ENCODE results near the gene CYTH4. TPM values are rescaled to one million over a fixed set of nuclear protein-coding genes. Genes with fewer than 3 reads are reported as not detected.

Gene CYTH4
- total RNA-seq, 1 donor from 2014 or later, result not detected

DNA sequence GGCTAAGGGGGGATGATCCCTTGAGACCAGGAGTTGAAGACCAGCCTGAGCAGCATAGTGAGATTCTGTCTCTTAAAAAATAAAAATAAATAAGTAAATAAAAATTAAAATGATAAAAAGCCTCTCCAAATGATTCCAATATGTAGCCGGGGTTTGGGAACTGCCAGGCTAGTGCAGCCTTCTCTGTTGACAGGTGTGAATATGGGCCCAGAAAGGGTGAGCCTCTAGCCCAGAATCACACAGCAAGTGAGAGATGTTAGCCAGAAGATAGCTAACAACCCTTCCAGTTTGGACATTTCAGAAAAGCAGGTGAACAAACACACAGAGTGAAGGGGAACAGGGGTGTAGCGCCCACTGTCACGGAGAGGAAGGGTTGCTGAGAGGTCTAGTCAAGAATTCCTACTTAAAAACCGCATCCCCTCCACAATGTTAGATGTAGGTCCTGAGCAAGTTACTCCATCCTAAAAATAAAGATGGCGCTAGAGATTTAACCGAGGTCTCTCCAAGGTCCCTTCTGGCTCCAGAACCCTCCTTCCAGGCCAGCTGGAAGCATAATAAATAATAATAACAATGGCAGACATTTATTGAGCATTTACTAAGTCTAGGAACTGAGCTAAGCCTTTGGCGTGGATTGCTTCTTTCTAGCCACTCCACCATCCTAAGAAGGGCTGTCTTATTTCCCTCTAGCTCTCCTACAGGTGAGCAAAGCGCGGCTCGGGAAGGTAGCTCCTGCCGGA, 51.6 kb downstream of the CYTH4 start:
- no peak for DNase-seq (ENCODE audit: low spot score)
- H3K9me3 ChIP-seq (ENCODE audit: low read depth), result no peaks in the 10 kb centered on the region
- no peak overlapping the region for H3K27ac Mint-ChIP-seq
- H3F3A ChIP-seq (ENCODE audit: low read depth), result peaks cover 26% of the 10 kb centered on the region
- peak overlapping the region; percentile 36 for H3K4me3 ChIP-seq
- peaks cover 52% of the 10 kb centered on the region for H3K4me1 Mint-ChIP-seq
- H3K4me2 ChIP-seq, result peak overlapping the region; percentile 81
- peaks cover 27% of the 10 kb centered on the region for H3K4me1 ChIP-seq
- H3K9me3 Mint-ChIP-seq, result no peaks in the 10 kb centered on the region
- TF ChIP-seq EZH2phosphoT487 (IDR thresholded peaks at IDR 0.05), result no peak
- TF ChIP-seq, protein P1, sequence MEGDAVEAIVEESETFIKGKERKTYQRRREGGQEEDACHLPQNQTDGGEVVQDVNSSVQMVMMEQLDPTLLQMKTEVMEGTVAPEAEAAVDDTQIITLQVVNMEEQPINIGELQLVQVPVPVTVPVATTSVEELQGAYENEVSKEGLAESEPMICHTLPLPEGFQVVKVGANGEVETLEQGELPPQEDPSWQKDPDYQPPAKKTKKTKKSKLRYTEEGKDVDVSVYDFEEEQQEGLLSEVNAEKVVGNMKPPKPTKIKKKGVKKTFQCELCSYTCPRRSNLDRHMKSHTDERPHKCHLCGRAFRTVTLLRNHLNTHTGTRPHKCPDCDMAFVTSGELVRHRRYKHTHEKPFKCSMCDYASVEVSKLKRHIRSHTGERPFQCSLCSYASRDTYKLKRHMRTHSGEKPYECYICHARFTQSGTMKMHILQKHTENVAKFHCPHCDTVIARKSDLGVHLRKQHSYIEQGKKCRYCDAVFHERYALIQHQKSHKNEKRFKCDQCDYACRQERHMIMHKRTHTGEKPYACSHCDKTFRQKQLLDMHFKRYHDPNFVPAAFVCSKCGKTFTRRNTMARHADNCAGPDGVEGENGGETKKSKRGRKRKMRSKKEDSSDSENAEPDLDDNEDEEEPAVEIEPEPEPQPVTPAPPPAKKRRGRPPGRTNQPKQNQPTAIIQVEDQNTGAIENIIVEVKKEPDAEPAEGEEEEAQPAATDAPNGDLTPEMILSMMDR (IDR thresholded peaks at IDR 0.05), result no peak
- no peaks in the 10 kb centered on the region for H3K36me3 Mint-ChIP-seq
- H3K36me3 ChIP-seq, result no peaks in the 10 kb centered on the region
- no peak overlapping the region for H2AFZ ChIP-seq (replicated peaks)
- peaks cover 27% of the 10 kb centered on the region for H3K27me3 ChIP-seq
- H4K20me1 ChIP-seq (ENCODE audit: low read depth), result no peaks in the 10 kb centered on the region
- peak overlapping the region; percentile 60 for H3K4me3 Mint-ChIP-seq
- H3K27ac ChIP-seq, result no peak overlapping the region
- no peak overlapping the region for H3K9ac ChIP-seq
- no peaks in the 10 kb centered on the region for H3K79me2 ChIP-seq (ENCODE audit: low read depth)
- peaks cover 51% of the 10 kb centered on the region for H3K27me3 Mint-ChIP-seq (ENCODE audit: insufficient read depth, low read depth)

DNA sequence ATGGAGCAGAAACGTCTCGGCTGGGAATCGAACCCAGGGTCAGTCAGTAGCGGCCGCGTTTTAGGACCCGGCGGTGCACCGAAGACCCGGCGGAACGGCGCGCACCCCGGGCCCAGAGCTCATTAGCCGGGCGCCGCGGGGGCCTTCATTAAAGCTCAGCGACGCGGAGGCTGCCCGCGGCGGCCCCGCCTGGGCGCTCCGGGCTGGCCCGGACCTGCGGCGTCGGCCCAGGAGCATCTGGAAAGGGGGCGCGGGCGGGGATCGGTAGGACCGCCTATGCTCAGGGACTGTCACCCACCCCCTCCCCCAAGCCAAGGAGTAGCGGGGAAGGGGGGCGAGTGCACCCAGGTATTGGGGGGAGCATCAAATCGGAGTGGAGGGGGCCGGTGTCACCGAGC, 52.2 kb downstream of the CYTH4 start:
- H3K9me3 Mint-ChIP-seq, result no peaks in the 10 kb centered on the region
- H3K79me2 ChIP-seq (ENCODE audit: low read depth), result no peaks in the 10 kb centered on the region
- peaks cover 27% of the 10 kb centered on the region for H3K4me1 ChIP-seq
- H3K9ac ChIP-seq, result no peak overlapping the region
- no peaks in the 10 kb centered on the region for H3K36me3 Mint-ChIP-seq
- peak overlapping the region; percentile 36 for H3K4me3 ChIP-seq
- H3K36me3 ChIP-seq, result no peaks in the 10 kb centered on the region
- H3F3A ChIP-seq (ENCODE audit: low read depth), result peaks cover 26% of the 10 kb centered on the region
- no peak overlapping the region for H3K27ac Mint-ChIP-seq
- peaks cover 47% of the 10 kb centered on the region for H3K4me1 Mint-ChIP-seq
- H3K27ac ChIP-seq, result no peak overlapping the region
- H3K27me3 ChIP-seq, result peaks cover 27% of the 10 kb centered on the region
- H3K9me3 ChIP-seq (ENCODE audit: low read depth), result no peaks in the 10 kb centered on the region
- TF ChIP-seq EZH2phosphoT487 (IDR thresholded peaks at IDR 0.05) (no peak), EZH2 (IDR thresholded peaks at IDR 0.05) (peak; percentile 50)
- no peak overlapping the region for H2AFZ ChIP-seq (replicated peaks)
- H3K4me2 ChIP-seq, result peak overlapping the region; percentile 81
- H3K27me3 Mint-ChIP-seq (ENCODE audit: insufficient read depth, low read depth), result peaks cover 47% of the 10 kb centered on the region
- H3K4me3 Mint-ChIP-seq, result peak overlapping the region; percentile 60
- peak; percentile 76 for DNase-seq (ENCODE audit: low spot score)
- H4K20me1 ChIP-seq (ENCODE audit: low read depth), result no peaks in the 10 kb centered on the region

DNA sequence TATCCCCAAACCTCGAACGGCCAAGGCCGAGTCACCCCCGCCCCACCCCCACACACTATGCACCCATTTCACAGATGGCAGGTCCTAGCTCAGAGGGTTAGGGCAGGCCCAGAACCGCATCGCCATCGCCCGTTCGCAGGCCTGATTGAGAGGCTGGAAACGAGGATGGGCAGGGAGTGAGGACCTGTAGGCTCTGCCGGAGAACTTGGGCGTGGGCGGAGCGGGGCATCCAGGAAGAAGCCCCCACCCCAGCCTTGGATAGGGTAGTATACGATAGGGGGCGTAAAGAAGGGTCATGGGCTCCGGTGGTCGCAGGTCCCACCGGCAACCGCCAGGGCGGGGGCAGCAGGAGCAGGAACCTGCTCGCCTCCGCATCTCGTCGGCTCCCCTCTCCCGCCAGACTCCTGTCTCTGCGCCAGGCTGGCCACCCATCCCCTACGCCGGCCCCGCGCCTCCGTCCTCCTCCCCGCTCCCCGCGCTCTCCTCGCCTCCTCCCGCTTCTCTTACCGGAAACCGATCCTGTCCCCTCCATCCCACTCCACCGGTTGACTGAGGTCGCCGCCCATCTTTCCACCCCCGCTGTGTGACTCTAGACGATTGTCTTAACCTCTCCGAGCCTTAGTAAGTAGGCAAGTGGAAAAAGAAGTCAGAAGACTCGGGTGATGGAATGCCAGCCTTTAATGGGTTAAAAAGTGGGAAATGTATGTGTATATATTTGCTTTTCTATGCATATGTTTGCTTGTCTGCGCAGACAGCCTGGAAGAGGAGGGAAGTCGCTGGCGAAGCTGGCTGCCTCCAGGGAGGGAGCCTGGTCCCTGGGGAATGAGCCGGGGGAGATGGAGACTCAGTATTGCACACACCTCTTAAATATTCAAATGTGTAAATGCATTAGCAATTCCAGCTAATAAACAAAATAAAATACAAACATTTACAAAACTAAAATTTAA, 52.8 kb downstream of the CYTH4 start:
- no peak overlapping the region for H3K27ac Mint-ChIP-seq
- H3K27me3 Mint-ChIP-seq (ENCODE audit: insufficient read depth, low read depth), result peaks cover 49% of the 10 kb centered on the region
- H3K4me1 Mint-ChIP-seq, result peaks cover 43% of the 10 kb centered on the region
- DNase-seq (ENCODE audit: low spot score), result peak; percentile 78
- H3K4me1 ChIP-seq, result peaks cover 28% of the 10 kb centered on the region
- H3K27me3 ChIP-seq, result peaks cover 28% of the 10 kb centered on the region
- no peak overlapping the region for H3K9ac ChIP-seq
- TF ChIP-seq, protein P1 (IDR thresholded peaks at IDR 0.05), result peak; percentile 45
- TF ChIP-seq EZH2 (IDR thresholded peaks at IDR 0.05) (peak; percentile 42), EZH2phosphoT487 (IDR thresholded peaks at IDR 0.05) (peak; percentile 46)
- peak overlapping the region; percentile 81 for H3K4me2 ChIP-seq
- no peaks in the 10 kb centered on the region for H3K36me3 ChIP-seq
- H2AFZ ChIP-seq (replicated peaks), result no peak overlapping the region
- no peaks in the 10 kb centered on the region for H3K36me3 Mint-ChIP-seq
- H3K79me2 ChIP-seq (ENCODE audit: low read depth), result no peaks in the 10 kb centered on the region
- no peaks in the 10 kb centered on the region for H3K9me3 ChIP-seq (ENCODE audit: low read depth)
- no peaks in the 10 kb centered on the region for H3K9me3 Mint-ChIP-seq
- peak overlapping the region; percentile 49 for H3K4me3 Mint-ChIP-seq
- peaks cover 32% of the 10 kb centered on the region for H3F3A ChIP-seq (ENCODE audit: low read depth)
- H3K4me3 ChIP-seq, result peak overlapping the region; percentile 36
- H3K27ac ChIP-seq, result no peak overlapping the region
- H4K20me1 ChIP-seq (ENCODE audit: low read depth), result no peaks in the 10 kb centered on the region

Data from neural progenitor cell (in vitro differentiated cells).